H4 (cell line): Measurements from ENCODE around the gene CNR1. TPM values are rescaled to one million over a fixed set of nuclear protein-coding genes. Genes with fewer than 3 reads are reported as not detected.

Experiments
- DNase-seq: peaks from one replicate; pipeline ENCODE4 v3.0.0-alpha.2; 2015; ENCODE audit warnings: low spot score
- total RNA-seq: library from RNA; depleted of rRNA; stranded (reverse); fragments of >200 nt; shearing (Covaris generic); gene quantifications from 2 replicates; pipeline ENCODE4 v1.2.3, GENCODE V29; 2014; rRNA removed

CNR1 gene
- total RNA-seq, 1 experiment from 2014 or later, result 0.87 TPM

DNA sequence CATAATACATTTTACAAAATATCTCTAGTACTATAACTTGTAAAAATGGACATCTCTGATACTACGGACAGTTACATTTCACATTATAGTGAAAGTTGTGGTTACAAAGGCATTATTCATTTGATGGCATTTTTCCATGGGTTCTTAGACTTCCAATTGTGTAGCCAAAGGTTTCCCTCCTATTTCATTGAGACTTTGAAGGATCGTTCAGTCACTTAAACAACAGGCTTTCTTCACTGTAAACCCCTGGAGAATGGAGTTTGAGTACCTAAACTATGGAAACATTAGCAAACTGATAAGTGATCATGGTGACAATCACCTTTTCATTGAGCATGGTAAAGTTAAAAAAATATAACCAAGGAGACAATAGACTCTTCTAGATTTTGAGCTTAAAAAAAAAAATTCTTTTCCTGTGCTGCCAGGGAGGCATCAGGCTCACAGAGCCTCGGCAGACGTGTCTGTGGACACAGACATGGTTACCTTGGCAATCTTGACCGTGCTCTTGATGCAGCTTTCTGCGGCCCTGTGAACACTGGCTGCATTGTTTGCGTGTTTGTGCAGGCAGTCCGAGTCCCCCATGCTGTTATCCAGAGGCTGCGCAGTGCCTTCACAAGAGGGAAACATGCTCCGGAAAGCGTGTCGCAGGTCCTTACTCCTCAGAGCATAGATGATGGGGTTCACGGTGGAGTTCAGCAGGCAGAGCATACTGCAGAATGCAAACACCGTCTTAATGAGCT lies 22.6 kb downstream of the CNR1 start:
- no peak for DNase-seq

DNA sequence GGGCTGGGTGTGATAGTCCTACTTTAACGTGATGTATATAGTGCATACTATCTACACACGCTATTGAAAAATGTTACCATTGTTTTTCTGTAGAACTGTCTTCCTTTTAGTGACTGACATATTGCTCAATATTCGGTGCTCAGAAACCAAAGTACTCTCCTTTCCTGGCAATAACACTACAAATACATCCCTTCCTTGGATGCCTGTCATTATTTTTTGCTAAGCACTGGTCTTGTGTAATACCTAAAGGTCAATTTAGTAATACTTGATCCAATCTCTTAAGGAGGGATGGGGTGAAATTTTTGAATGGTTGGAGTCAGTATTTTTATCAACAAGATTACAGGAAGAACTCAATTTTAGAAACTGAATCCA lies 23.9 kb downstream of the CNR1 start:
- DNase-seq, result no peak

DNA sequence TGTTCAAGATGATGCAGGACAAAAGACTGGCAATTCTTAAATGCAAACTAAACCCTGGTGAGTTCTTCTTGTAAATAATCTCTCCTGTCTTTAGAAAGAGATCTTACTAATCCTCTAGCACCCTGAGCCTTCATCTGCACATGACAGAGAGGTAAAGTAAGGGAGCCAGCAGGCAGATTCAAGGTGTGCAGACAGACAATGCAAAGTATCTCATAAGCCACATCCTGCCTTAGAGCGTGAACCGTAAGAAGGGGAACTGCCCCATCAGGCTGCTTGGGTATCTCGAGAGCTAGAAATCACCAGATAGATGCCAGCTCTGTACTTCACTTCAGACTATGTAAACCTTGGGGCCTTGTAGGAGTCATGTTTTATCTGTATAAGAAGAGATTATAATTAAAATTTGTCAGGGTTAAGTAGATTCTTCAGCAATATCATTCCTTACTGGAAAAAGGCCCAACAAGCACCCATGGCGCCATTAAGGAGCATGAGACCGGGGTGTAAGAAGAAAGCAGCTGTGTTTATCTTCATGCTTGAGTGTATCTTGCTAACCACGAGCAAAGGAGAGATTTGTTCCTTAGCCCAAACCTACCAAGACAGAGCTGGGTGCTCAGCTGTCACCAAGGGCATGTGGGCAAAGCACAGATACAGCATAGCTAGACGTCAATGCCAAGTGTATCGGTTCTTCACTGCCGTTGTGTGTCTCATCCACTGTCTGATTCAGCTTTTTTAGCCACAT lies 24.4 kb downstream of the CNR1 start:
- no peak for DNase-seq

DNA sequence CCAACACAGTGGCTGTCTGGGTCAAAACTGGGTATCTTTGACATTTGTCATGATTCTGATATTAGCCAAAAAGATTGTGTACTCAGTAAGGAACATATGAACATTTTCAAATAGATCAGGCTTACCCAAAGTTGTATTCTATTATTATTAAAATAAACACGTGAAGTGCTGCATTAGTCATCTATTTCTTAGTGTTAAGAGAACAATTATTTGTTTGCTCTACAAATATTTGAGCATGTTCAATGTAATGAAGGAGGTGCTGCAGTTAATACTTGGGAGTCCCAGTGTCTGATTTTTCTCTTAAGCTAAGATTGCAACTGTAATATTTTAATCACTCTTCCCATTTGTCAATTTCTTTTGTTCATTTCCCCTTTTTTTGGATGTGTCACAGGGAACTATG lies 28.2 kb downstream of the CNR1 start:
- DNase-seq, result no peak

DNA sequence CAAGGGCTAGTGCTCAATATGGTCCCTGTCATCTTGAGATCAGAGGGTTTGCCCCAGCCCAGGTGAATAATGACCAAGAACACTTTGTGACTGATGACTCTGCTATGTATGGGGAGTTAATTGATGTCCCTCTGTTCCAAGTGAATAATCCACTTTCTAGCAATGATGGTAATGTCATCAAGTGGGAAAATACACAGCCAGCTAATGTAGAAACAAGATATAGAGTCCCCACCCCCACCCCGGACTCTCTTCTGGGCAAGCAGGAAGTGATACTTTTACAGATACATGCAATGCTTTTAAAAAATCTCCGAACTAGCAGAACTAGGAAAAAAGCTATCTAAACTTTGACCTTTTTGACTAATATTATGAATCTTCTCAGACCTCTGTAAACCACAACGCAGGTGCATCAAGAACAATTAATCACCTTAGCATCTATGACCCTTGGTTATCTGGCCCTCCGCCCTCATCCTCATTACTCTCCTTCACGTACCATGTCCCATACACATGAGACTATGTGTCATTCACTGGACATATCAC lies 30.5 kb downstream of the CNR1 start:
- no peak for DNase-seq

DNA sequence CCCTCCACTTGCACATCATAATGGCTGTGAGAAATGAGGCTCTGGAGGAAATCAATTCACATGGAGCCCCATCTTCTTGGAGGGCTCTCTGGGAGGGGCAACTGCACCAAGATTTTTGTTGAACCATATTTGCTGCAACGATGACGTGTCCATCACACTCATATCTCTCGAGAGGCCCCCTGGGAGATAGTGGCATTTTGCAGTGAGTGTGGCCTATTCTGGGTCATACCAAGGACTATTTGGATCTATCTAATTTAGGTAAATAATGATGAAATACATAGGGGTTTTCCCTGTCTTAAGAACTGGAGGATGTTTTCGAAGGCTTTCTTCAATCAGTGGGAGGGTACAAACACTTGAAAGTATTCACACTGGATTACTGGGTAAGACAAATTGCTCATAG lies 31.6 kb downstream of the CNR1 start:
- no peak for DNase-seq

DNA sequence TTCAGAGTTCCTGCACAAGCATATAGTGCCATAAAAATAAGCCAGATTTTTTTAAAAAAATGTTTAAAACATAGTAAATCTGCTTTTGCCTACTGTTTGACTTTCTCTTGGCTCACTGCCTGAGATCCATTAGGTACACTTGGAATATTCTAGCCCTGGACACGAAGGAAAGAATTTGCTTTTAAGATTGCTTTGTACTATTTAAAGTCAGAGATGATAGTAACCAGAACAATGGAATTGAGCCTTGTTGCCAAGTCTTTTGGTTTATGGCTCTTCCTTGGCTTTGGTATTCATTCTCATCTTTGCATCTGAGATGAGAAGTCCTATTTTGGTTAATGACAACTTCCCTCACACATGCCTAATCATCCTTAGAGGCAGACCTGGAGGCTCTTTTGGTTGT lies 32.4 kb downstream of the CNR1 start:
- DNase-seq, result no peak

DNA sequence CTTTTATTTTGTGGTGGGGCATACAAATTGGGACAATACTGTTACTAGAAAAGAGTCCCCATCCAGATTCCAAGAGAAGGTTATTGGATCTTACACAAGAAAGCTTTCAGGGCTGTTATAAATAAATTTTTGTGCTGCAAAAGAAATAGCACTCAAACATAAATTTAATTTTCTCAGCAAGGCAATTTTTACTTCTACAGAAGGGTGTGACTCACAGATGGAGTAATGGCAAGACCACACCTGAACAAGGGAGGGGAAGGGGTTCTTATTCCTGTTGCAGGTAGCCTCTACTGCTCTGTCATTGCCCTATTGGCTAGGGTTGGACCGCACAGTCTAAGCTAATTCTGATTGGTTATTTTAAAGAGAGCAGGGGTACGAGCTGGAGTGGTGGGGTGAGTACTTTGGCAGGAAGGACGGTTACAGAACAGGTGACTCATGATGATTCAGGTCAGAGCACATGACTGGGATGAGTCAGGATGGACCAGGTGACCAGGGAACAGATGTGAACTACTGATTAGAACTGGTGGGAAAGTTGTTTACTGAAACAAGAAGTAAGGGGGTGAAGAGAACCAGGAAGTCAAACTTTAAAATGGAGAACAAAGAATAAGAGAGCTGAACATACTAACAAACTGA lies 41.1 kb downstream of the CNR1 start:
- DNase-seq, result no peak

DNA sequence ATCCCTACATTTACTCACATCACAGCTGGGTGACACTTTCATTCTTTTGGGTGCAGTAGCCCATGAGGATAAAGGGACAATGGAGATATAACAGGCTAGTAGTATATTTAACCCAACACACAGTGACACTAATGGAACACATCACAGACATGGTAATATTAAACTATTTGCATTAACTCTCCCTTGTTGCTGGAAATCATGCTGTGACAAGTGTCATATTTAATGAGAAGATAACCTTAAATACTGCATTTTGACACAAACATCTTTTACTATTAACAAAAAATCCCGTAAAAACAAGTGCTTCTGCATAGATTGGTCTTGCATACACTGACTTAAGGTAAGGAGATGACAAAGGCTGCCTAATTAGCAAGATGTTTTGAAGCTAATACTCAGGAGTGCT lies 45.5 kb downstream of the CNR1 start:
- DNase-seq, result no peak

DNA sequence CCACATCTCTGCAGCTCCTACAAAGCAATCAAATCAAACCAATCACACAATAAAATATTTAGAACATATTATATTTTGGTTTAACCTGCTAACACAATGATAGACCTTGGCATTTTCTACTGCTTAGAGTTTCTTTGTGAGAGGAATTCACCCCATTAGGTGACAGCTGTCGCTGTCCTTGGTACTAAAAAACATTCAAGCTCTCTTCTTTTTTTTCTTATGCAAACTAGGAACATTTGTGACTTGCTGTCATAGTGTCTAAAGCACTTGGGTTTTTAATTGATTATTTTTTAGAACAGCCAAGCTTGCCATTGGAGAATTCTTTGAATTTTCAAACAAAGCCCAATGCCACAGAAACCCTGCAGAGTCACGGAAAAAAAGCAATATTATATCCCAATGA lies 46.4 kb downstream of the CNR1 start:
- DNase-seq, result no peak

DNA sequence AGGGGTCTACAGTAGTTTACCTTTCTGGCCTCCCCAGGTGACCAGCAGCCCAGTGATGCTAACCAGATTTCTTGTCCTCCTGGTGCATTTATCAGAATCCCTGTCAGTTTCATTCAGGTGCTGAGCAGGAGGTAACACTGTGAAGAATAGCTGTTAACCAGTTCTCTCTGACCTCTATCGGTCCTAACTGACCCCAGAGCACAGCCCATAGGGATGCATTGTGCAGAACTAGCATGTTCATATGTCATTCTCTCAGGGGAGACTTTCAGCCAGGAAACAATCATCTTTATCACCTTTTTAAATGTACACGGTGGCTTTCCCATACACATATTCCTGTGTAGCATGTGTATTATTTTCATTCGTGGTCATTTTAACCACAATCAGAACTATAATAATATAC lies 49.9 kb downstream of the CNR1 start:
- DNase-seq, result no peak

DNA sequence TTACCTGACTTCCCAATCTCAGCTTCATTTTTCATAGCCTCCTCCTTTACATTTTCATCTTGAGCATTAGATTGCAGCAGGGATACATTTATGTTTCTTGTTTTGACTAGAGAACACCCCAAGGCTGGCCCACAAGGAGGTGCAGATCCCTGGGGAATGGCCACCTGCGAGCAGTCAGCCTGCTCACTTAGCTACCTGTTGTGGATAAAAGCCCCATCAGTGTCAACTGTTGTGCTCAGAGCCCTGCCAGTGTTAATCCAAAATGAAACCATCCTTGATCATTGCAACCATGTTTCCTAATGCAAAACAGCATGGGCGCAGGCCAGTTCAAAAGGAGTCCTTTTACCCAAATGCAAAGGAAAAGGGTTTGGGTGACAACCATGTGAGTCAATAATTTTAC lies 50.8 kb downstream of the CNR1 start:
- DNase-seq, result no peak

DNA sequence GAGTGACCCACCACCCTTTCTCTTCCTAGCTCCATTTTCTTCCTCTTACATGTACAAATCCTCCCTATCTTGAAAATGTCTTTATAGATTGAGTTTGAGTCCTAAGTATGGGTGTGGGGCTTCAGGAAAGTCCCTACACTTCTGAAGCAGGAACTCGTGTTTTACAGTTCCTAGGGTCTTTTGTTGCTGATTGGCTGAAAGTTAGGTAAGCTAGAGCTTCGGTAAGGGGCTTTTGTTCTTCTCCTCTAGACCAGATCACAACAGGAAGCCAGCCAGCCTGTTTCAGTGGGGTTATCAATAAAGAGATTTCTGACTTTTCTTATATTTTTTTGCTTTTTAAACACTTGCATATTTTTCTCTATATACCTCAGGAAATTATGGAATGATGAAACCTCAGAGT lies 51.3 kb downstream of the CNR1 start:
- no peak for DNase-seq

DNA sequence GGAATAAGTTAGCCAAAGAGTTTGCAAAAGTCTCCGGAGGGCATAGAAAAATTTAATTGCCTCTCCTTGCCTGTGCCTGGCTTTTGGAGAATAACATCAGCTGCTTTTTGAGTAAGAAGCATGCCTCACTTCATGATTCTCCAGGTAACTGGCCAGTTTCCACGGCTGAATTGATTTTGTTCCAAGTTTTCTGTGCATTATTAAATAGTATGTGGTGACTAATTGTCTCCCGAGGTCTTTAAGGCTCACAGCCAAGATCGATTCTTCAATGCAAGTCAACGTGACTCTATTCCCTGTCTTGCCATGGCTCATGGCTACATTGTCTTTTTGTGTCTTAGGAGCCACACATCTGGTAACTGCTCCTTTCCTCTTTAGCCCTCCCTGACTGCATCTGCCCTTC lies 54.2 kb downstream of the CNR1 start:
- DNase-seq, result no peak

DNA sequence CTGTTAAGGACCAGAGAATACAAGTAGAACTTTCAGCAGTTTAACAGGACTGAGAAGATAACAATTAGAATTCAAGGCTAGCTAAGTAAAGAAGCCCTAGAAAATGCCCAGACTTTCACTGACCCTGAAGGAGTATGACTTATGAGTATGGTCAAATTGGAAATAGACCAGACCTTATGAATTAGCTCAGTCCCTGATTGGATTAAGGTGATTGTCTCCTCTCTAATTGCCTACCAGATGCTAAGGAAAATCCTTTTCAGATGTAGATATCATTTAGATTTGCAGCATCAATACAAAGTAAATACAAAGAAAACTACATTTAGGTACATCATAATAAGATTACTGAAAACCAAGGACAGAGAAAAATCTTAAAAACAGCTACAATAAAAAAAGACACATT lies 58.9 kb downstream of the CNR1 start:
- no peak for DNase-seq

DNA sequence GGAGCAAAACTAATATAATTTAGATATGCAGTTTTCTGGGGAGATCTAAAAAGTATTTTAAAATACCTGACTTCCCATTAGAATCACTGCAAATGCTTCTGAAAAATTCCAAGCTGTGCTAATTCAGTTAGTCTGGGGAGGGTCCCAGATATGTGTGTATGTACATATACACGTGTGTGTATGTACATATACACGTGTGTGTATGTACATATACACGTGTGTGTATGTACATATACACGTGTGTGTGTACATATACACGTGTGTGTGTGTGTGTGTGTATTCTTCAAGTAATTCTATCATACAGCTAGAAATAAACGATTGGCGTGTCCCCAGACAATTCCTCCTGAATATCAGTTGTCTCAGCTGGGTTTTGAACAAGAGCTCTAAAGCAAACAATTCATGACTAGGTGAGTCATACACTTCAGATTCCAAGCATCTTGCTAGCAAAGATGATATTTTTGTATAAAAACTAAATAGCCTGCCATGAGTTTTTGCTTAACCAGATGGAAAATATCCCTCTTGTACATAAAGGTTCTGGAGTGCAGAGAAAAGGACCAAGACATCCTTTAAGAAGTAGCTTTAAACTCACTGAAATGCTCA lies 60.3 kb downstream of the CNR1 start:
- no peak for DNase-seq

Other genes with a start within 250 kb of the CNR1 start
- gene SPACA1, start 118.5 kb downstream of the CNR1 start, total RNA-seq, result not detected in 2 replicates